Mucosa of stomach (tissue), 1 donor: ENCODE data around the gene ATG7.
A peak's percentile ranks its signal among the peaks of the same experiment; 100 is the strongest.

Experiments used
- H3K27me3 ChIP-seq: one replicate; pipeline ENCODE4 v1.7.0; 2013; ENCODE audit warnings: mild to moderate bottlenecking, low read length; ENCODE audit not compliant: control insufficient read depth, insufficient read depth
- H3K36me3 ChIP-seq: one replicate; pipeline ENCODE4 v1.7.0; 2013; ENCODE audit warnings: low read length; ENCODE audit not compliant: control insufficient read depth, insufficient read depth
- H3K4me1 ChIP-seq: one replicate; pipeline ENCODE4 v1.7.0; 2013; ENCODE audit warnings: mild to moderate bottlenecking, low read length; ENCODE audit not compliant: control insufficient read depth, insufficient read depth
- H3K4me3 ChIP-seq: one replicate; pipeline ENCODE4 v1.7.0; 2013; ENCODE audit warnings: low read length
- H3K9ac ChIP-seq: one replicate; pipeline ENCODE4 v1.7.0; 2013; ENCODE audit warnings: mild to moderate bottlenecking, low read length, moderate library complexity
- H3K9me3 ChIP-seq: one replicate; pipeline ENCODE4 v1.7.0; 2013; ENCODE audit warnings: mild to moderate bottlenecking, low read length, moderate library complexity; ENCODE audit not compliant: control insufficient read depth
- donor health status: Pancreatic carcinoma.

The ATG7 gene

GRCh38 chr3:11560746-11561145 is 288.5 kb downstream of the ATG7 start:
- H3K9ac ChIP-seq = no peak overlapping the region
- no peaks in the 10 kb centered on the region for H3K9me3 ChIP-seq
- H3K4me1 ChIP-seq = peaks cover 15% of the 10 kb centered on the region
- no peak overlapping the region for H3K4me3 ChIP-seq
- no peaks in the 10 kb centered on the region for H3K27me3 ChIP-seq
- no peaks in the 10 kb centered on the region for H3K36me3 ChIP-seq

DNA sequence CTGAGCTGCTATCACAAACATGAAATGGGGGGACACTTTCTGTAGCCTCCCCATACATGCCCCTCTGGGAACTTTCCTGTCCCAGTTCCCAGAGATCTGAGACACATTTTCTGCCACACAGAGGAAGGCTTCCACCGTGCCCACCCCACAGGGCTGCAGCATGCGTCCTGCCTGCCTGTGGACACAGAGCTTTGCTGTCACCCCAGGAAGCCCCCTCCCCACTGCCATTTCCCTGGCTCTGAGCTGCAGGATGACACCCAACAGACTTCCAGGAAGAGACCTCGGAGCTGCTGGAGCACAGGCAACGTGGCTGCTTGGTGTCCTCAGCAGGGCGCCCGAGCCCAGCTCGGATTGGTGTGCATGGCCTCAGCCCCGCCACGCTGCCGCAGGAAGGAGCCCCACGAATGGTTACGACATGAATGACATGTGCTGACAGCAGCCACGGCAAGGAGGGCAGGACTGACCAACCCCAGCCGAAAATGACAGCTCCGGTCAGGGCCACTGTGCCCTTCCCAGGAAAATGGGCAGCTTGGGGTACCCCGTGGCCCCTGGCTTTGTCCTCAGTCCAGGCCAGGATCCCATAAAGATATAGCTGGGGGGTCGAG is 290.2 kb downstream of the ATG7 start:
- Histone ChIP-seq H3K9me3 (no peaks in the 10 kb centered on the region), H3K4me1 (peaks cover 7% of the 10 kb centered on the region), H3K27me3 (no peaks in the 10 kb centered on the region), H3K9ac (no peak overlapping the region), H3K36me3 (no peaks in the 10 kb centered on the region), H3K4me3 (no peak overlapping the region)

GRCh38 chr3:11563159-11563864 is 291.1 kb downstream of the ATG7 start:
- Histone ChIP-seq H3K9ac (no peak overlapping the region), H3K36me3 (no peaks in the 10 kb centered on the region), H3K9me3 (no peaks in the 10 kb centered on the region)

DNA sequence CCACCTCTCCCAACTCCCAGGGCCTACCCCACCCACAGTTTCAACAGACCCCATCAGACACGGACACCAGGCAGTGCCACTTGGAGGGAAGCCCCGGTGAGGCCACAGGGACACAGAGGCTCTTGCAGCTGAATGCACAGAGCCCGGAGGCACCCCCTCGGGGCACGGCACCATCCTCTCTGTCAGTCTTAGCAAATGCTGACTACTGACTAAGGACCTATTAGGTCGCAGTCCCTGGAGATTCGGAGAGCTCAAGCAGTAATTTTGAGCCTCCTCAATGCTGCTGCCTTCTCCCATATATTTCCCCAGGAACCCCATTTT is 291.6 kb downstream of the ATG7 start:
- H3K27me3 ChIP-seq = no peaks in the 10 kb centered on the region
- H3K36me3 ChIP-seq = no peaks in the 10 kb centered on the region
- H3K4me3 ChIP-seq = no peak overlapping the region
- H3K4me1 ChIP-seq = peaks cover 12% of the 10 kb centered on the region
- H3K9me3 ChIP-seq = no peaks in the 10 kb centered on the region
- H3K9ac ChIP-seq = no peak overlapping the region

More at GRCh38 chr3:11563159-11563864, 291.1 kb downstream of the ATG7 start:
- Histone ChIP-seq H3K27me3 (no peaks in the 10 kb centered on the region), H3K4me1 (peaks cover 7% of the 10 kb centered on the region), H3K4me3 (no peak overlapping the region)

DNA sequence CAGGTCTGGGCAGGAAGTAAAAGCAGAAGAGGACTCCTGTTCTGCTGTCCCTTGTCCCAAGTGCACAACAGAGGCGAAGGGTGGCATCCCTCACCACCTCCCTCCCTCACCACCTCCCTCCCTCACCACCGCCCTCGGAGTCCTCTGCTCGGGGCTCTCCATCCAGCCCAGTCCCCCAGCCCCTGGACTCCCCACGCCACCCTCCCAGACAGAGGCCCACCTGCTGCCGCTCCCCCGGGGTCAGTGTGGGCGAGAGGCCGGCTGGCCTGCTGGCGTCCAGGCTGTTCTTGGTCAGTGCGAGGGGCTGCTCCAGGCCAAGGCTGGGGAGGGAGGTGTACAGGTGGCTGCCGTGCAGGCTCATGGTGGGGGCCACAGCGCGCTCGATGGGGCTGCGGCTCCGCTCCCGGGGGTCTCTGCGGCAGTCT is 292.4 kb downstream of the ATG7 start:
- no peak overlapping the region for H3K4me3 ChIP-seq
- no peaks in the 10 kb centered on the region for H3K9me3 ChIP-seq
- H3K4me1 ChIP-seq = peaks cover 17% of the 10 kb centered on the region
- no peaks in the 10 kb centered on the region for H3K36me3 ChIP-seq
- no peaks in the 10 kb centered on the region for H3K27me3 ChIP-seq
- no peak overlapping the region for H3K9ac ChIP-seq

GRCh38 chr3:11565072-11565471 is 292.9 kb downstream of the ATG7 start:
- H3K9ac ChIP-seq = no peak overlapping the region
- no peak overlapping the region for H3K4me3 ChIP-seq
- H3K9me3 ChIP-seq = no peaks in the 10 kb centered on the region
- H3K36me3 ChIP-seq = no peaks in the 10 kb centered on the region
- H3K27me3 ChIP-seq = no peaks in the 10 kb centered on the region
- peaks cover 17% of the 10 kb centered on the region for H3K4me1 ChIP-seq

DNA sequence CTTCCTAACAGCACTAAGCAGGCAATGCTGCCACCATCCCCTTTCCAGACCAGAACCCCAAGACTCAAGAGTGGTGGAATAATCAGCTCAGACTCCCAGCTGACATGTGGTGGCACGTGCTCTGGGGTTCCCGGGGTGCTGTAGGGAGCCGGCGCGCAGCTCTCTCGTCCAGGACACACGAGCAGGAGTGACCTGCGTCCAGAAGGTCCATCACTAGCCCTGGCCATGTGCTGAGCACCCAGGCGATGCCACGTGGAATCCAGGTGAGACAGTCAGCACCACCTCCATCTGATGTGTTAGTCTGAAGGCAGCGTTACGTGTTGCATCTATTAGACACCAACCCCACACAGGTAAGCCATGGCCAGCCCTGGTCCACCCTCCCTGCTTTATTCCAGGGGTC is 293.3 kb downstream of the ATG7 start:
- Histone ChIP-seq H3K36me3 (no peaks in the 10 kb centered on the region), H3K9ac (no peak overlapping the region), H3K27me3 (no peaks in the 10 kb centered on the region), H3K4me1 (peaks cover 17% of the 10 kb centered on the region), H3K9me3 (no peaks in the 10 kb centered on the region), H3K4me3 (no peak overlapping the region)

DNA sequence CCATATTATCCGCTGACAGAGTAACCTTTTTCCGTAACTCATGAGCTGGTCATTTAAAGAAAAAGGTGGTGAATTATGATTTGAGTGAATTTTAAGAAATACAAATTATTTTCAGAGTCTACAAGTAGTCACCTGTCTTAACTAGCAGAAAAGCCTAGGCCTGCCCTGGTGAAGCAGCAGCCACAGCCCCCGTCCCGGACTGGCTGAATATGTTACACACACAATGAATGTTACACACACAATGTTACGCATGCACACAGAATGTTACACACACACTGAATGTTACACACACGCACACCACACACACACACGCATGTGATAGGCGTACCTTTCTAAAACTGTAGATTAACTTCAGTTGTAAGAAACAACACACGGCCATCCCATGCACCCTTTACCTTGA is 293.7 kb downstream of the ATG7 start:
- H3K4me1 ChIP-seq = peaks cover 21% of the 10 kb centered on the region
- H3K36me3 ChIP-seq = no peaks in the 10 kb centered on the region

GRCh38 chr3:11566478-11566877 is 294.3 kb downstream of the ATG7 start:
- no peaks in the 10 kb centered on the region for H3K36me3 ChIP-seq
- no peak overlapping the region for H3K9ac ChIP-seq
- no peaks in the 10 kb centered on the region for H3K9me3 ChIP-seq
- no peak overlapping the region for H3K4me3 ChIP-seq
- no peaks in the 10 kb centered on the region for H3K27me3 ChIP-seq
- peaks cover 20% of the 10 kb centered on the region for H3K4me1 ChIP-seq

More for the DNA sequence above, 293.7 kb downstream of the ATG7 start:
- no peak overlapping the region for H3K4me3 ChIP-seq
- H3K27me3 ChIP-seq = no peaks in the 10 kb centered on the region
- H3K9me3 ChIP-seq = no peaks in the 10 kb centered on the region
- no peak overlapping the region for H3K9ac ChIP-seq

GRCh38 chr3:11566916-11567315 is 294.7 kb downstream of the ATG7 start:
- Histone ChIP-seq H3K4me3 (no peak overlapping the region), H3K36me3 (no peaks in the 10 kb centered on the region), H3K9me3 (no peaks in the 10 kb centered on the region), H3K4me1 (peaks cover 20% of the 10 kb centered on the region), H3K9ac (no peak overlapping the region), H3K27me3 (no peaks in the 10 kb centered on the region)

- Histone ChIP-seq H3K9me3 (no peaks in the 10 kb centered on the region), H3K4me1 (peaks cover 20% of the 10 kb centered on the region), H3K27me3 (no peaks in the 10 kb centered on the region), H3K9ac (peak overlapping the region; percentile 45), H3K4me3 (no peak overlapping the region), H3K36me3 (no peaks in the 10 kb centered on the region)
Observed at GRCh38 chr3:11567516-11568467, 295.6 kb downstream of the ATG7 start.
